Osteoblast (primary cell): Measurements from ENCODE around the gene WDFY4. TPM values are rescaled to one million over a fixed set of nuclear protein-coding genes. Genes with fewer than 3 reads are reported as not detected.
A peak's percentile ranks its signal among the peaks of the same experiment; 100 is the strongest.

Experiments used
- DNase-seq: peaks from one replicate; pipeline ENCODE4 v3.0.0; 2011; ENCODE audit warnings: low spot score, mixed read lengths; ENCODE audit not compliant: insufficient read length; ENCODE audit errors: missing footprints
- H2AFZ ChIP-seq: 2 replicates; pipeline ENCODE4 v1.6.0; 2011; ENCODE audit warnings: mild to moderate bottlenecking, low read length
- H3K27ac ChIP-seq: 2 replicates; pipeline ENCODE4 v1.5.1; 2011; ENCODE audit warnings: mild to moderate bottlenecking, low read depth, low read length, moderate library complexity
- H3K27me3 ChIP-seq: 2 replicates; pipeline ENCODE4 v1.6.0; 2012; ENCODE audit warnings: mild to moderate bottlenecking, control low read depth, inconsistent platforms, low read length, moderate library complexity; ENCODE audit not compliant: insufficient read depth
- H3K36me3 ChIP-seq: 2 replicates; pipeline ENCODE4 v1.5.1; 2011; ENCODE audit warnings: mild to moderate bottlenecking, low read length, control low read depth, moderate library complexity; ENCODE audit not compliant: insufficient read depth
- H3K4me1 ChIP-seq: 2 replicates; pipeline ENCODE4 v1.5.1; 2011; ENCODE audit warnings: mild to moderate bottlenecking, low read length, control low read depth, moderate library complexity; ENCODE audit not compliant: insufficient read depth
- H3K4me2 ChIP-seq: 2 replicates; pipeline ENCODE4 v1.6.0; 2011; ENCODE audit warnings: mild to moderate bottlenecking, low read length; ENCODE audit not compliant: insufficient read depth
- H3K4me3 ChIP-seq: fragments of 200-600 bp; sonication (generic); 3 replicates; pipeline ENCODE4 v1.5.1; 2012; ENCODE audit warnings: mild to moderate bottlenecking, low read length, inconsistent platforms; ENCODE audit not compliant: insufficient read depth
- H3K79me2 ChIP-seq: 2 replicates; pipeline ENCODE4 v1.6.0; 2012; ENCODE audit warnings: mild to moderate bottlenecking, low read length, control low read depth, inconsistent platforms; ENCODE audit not compliant: insufficient read depth
- H3K9me3 ChIP-seq: 2 replicates; pipeline ENCODE4 v1.5.1; 2011; ENCODE audit warnings: low read depth, low read length, control low read depth
- H4K20me1 ChIP-seq: 2 replicates; pipeline ENCODE4 v1.6.0; 2012; ENCODE audit warnings: mild to moderate bottlenecking, low read length, control low read depth; ENCODE audit not compliant: insufficient read depth
- CTCF ChIP-seq: IDR thresholded peaks from 2 replicates; pipeline ENCODE4 v1.5.1; 2011; ENCODE audit warnings: mild to moderate bottlenecking, low read depth, low read length, moderate library complexity; ENCODE audit errors: extremely low read depth
- total RNA-seq: library from RNA; depleted of rRNA; stranded (reverse); fragments of >200 nt; gene quantifications from 2 replicates; pipeline ENCODE4 v1.2.3, GENCODE V29; 2012

WDFY4 gene
- total RNA-seq, 1 donor, result 0.36 TPM

GRCh38 chr10:48932831-48933664 lies 248.4 kb downstream of the WDFY4 start:
- TF ChIP-seq CTCF, result no peak
- Histone ChIP-seq H3K27me3 (peaks cover 11% of the 10 kb centered on the region), H2AFZ (no peak overlapping the region), H3K79me2 (no peaks in the 10 kb centered on the region), H3K4me1 (no peaks in the 10 kb centered on the region), H3K27ac (no peak overlapping the region), H3K9me3 (no peaks in the 10 kb centered on the region), H3K4me3 (no peak overlapping the region), H3K4me2 (no peak overlapping the region), H4K20me1 (no peaks in the 10 kb centered on the region), H3K36me3 (no peaks in the 10 kb centered on the region)
- peak; percentile 57 for DNase-seq

GRCh38 chr10:48934672-48935501 lies 250.2 kb downstream of the WDFY4 start:
- Histone ChIP-seq H3K4me3 (no peak overlapping the region), H3K27ac (no peak overlapping the region), H3K27me3 (peaks cover 7% of the 10 kb centered on the region), H3K4me2 (peak overlapping the region; percentile 40), H3K79me2 (no peaks in the 10 kb centered on the region), H3K4me1 (no peaks in the 10 kb centered on the region), H4K20me1 (no peaks in the 10 kb centered on the region), H2AFZ (peak overlapping the region; percentile 56), H3K36me3 (no peaks in the 10 kb centered on the region), H3K9me3 (no peaks in the 10 kb centered on the region)
- DNase-seq, result peak; percentile 66
- TF ChIP-seq CTCF, result no peak

GRCh38 chr10:48935577-48935976 lies 250.9 kb downstream of the WDFY4 start:
- Histone ChIP-seq H3K9me3 (no peaks in the 10 kb centered on the region), H3K4me3 (no peak overlapping the region), H3K27ac (no peak overlapping the region), H3K36me3 (no peaks in the 10 kb centered on the region), H3K79me2 (no peaks in the 10 kb centered on the region), H3K4me2 (peak overlapping the region; percentile 40), H3K4me1 (no peaks in the 10 kb centered on the region), H3K27me3 (peaks cover 7% of the 10 kb centered on the region), H2AFZ (no peak overlapping the region), H4K20me1 (no peaks in the 10 kb centered on the region)
- no peak for TF ChIP-seq CTCF
- no peak for DNase-seq

- no peaks in the 10 kb centered on the region for H3K4me1 ChIP-seq
- no peaks in the 10 kb centered on the region for H4K20me1 ChIP-seq
- no peak for TF ChIP-seq CTCF
- H3K79me2 ChIP-seq, result no peaks in the 10 kb centered on the region
- H3K27me3 ChIP-seq, result peaks cover 3% of the 10 kb centered on the region
- no peak for DNase-seq
- no peak overlapping the region for H3K4me3 ChIP-seq
- no peak overlapping the region for H3K27ac ChIP-seq
- no peak overlapping the region for H2AFZ ChIP-seq
- no peak overlapping the region for H3K4me2 ChIP-seq
- H3K36me3 ChIP-seq, result no peaks in the 10 kb centered on the region
- no peaks in the 10 kb centered on the region for H3K9me3 ChIP-seq
These were observed 253.1 kb downstream of the WDFY4 start for GRCh38 chr10:48937796-48938195.
